Karpas-422 (cell line): ENCODE results near the gene TNFRSF19. TPM values are rescaled to one million over a fixed set of nuclear protein-coding genes. Genes with fewer than 3 reads are reported as not detected.
A peak's percentile ranks its signal among the peaks of the same experiment; 100 is the strongest.

Experiments
- DNase-seq: peaks from one replicate; pipeline ENCODE4 v3.0.0-alpha.2; 2015
- H2AFZ ChIP-seq: fragments of 200-600 bp; sonication (generic); 2 replicates; pipeline ENCODE4 v1.6.1; 2014; ENCODE audit warnings: antibody characterized with exemption, low read length, mixed read lengths
- H3K27ac ChIP-seq: fragments of 200-600 bp; sonication (generic); 2 replicates; pipeline ENCODE4 v1.5.1; 2014; ENCODE audit warnings: mild to moderate bottlenecking, low read length, moderate library complexity
- H3K27me3 ChIP-seq: fragments of 200-600 bp; sonication (generic); 2 replicates; pipeline ENCODE4 v1.6.1; 2014; ENCODE audit warnings: low read length, mixed read lengths
- H3K36me3 ChIP-seq: fragments of 200-600 bp; sonication (generic); 2 replicates; pipeline ENCODE4 v1.6.1; 2014; ENCODE audit warnings: low read length, mixed read lengths; ENCODE audit not compliant: insufficient read depth
- H3K4me1 ChIP-seq: fragments of 200-600 bp; sonication (generic); 2 replicates; pipeline ENCODE4 v1.6.1; 2014; ENCODE audit warnings: mild to moderate bottlenecking, low read length, mixed read lengths
- H3K4me2 ChIP-seq: fragments of 200-600 bp; sonication (generic); 2 replicates; pipeline ENCODE4 v1.6.1; 2014; ENCODE audit warnings: low read length, low read depth, mild to moderate bottlenecking; ENCODE audit not compliant: poor library complexity, severe bottlenecking
- H3K4me3 ChIP-seq: fragments of 200-600 bp; sonication (generic); 2 replicates; pipeline ENCODE4 v1.5.1; 2014; ENCODE audit warnings: mild to moderate bottlenecking, antibody characterized with exemption, low read length, mixed read lengths
- H3K79me2 ChIP-seq: fragments of 200-600 bp; sonication (generic); 2 replicates; pipeline ENCODE4 v1.6.1; 2014; ENCODE audit warnings: mild to moderate bottlenecking, low read length, mixed read lengths
- H3K9ac ChIP-seq: fragments of 200-600 bp; sonication (generic); 2 replicates; pipeline ENCODE4 v1.6.0; 2014; ENCODE audit warnings: low read length
- H3K9me2 ChIP-seq: fragments of 200-600 bp; sonication (generic), shearing (Covaris generic); replicated peaks from 2 replicates; pipeline ENCODE4 v1.6.0; 2014; ENCODE audit warnings: mild to moderate bottlenecking, low read length, moderate library complexity; ENCODE audit not compliant: insufficient read depth
- H3K9me3 ChIP-seq: fragments of 300-700, 200-600 bp; sonication (generic); 2 replicates; pipeline ENCODE4 v1.6.1; 2014; ENCODE audit warnings: low read length, mixed read lengths
- H4K20me1 ChIP-seq: fragments of 200-600 bp; sonication (generic); 2 replicates; pipeline ENCODE4 v1.6.1; 2014; ENCODE audit warnings: mild to moderate bottlenecking, antibody characterized with exemption, low read length, low read depth; ENCODE audit not compliant: insufficient read depth
- total RNA-seq: library from RNA; depleted of rRNA; stranded (reverse); fragments of >200 nt; shearing (Covaris generic); gene quantifications from 2 replicates; pipeline ENCODE4 v1.2.3, GENCODE V29; 2014; ENCODE audit warnings: low replicate concordance

TNFRSF19 gene
- total RNA-seq, 1 experiment from 2014 or later = not detected

- H3K9me2 ChIP-seq = no peaks in the 10 kb centered on the region
- H3K9me3 ChIP-seq = no peaks in the 10 kb centered on the region
- DNase-seq = peak; percentile 11
Measured at GRCh38 chr13:23651439-23651838, 81.2 kb downstream of the TNFRSF19 start.

GRCh38 chr13:23651887-23652286 is 81.7 kb downstream of the TNFRSF19 start:
- H3K79me2 ChIP-seq = no peaks in the 10 kb centered on the region
- H3K4me3 ChIP-seq = no peak overlapping the region
- no peaks in the 10 kb centered on the region for H3K4me1 ChIP-seq
- H4K20me1 ChIP-seq = no peaks in the 10 kb centered on the region
- no peaks in the 10 kb centered on the region for H3K27me3 ChIP-seq
- no peak overlapping the region for H3K4me2 ChIP-seq
- H3K27ac ChIP-seq = no peak overlapping the region
- no peaks in the 10 kb centered on the region for H3K9me2 ChIP-seq
- no peak for DNase-seq
- H3K9me3 ChIP-seq = no peaks in the 10 kb centered on the region
- H3K36me3 ChIP-seq = no peaks in the 10 kb centered on the region
- H3K9ac ChIP-seq = no peak overlapping the region
- H2AFZ ChIP-seq = no peak overlapping the region

More at GRCh38 chr13:23651439-23651838, 81.2 kb downstream of the TNFRSF19 start:
- no peaks in the 10 kb centered on the region for H4K20me1 ChIP-seq
- H3K4me1 ChIP-seq = no peaks in the 10 kb centered on the region
- no peaks in the 10 kb centered on the region for H3K79me2 ChIP-seq
- H3K4me2 ChIP-seq = no peak overlapping the region
- no peak overlapping the region for H2AFZ ChIP-seq
- no peak overlapping the region for H3K27ac ChIP-seq
- no peaks in the 10 kb centered on the region for H3K36me3 ChIP-seq
- no peak overlapping the region for H3K9ac ChIP-seq
- no peak overlapping the region for H3K4me3 ChIP-seq
- no peaks in the 10 kb centered on the region for H3K27me3 ChIP-seq

GRCh38 chr13:23652909-23653726 is 82.9 kb downstream of the TNFRSF19 start:
- H3K27me3 ChIP-seq = no peaks in the 10 kb centered on the region
- H3K27ac ChIP-seq = no peak overlapping the region
- H3K9me2 ChIP-seq = no peaks in the 10 kb centered on the region
- no peak overlapping the region for H3K4me3 ChIP-seq
- DNase-seq = peak; percentile 34
- H3K79me2 ChIP-seq = no peaks in the 10 kb centered on the region
- H3K4me1 ChIP-seq = no peaks in the 10 kb centered on the region
- no peaks in the 10 kb centered on the region for H4K20me1 ChIP-seq
- H2AFZ ChIP-seq = no peak overlapping the region
- no peaks in the 10 kb centered on the region for H3K36me3 ChIP-seq
- H3K4me2 ChIP-seq = no peak overlapping the region
- H3K9ac ChIP-seq = no peak overlapping the region
- no peaks in the 10 kb centered on the region for H3K9me3 ChIP-seq

GRCh38 chr13:23654111-23655110 is 84.2 kb downstream of the TNFRSF19 start:
- H3K9ac ChIP-seq = no peak overlapping the region
- no peaks in the 10 kb centered on the region for H3K9me3 ChIP-seq
- H3K36me3 ChIP-seq = no peaks in the 10 kb centered on the region
- H3K4me2 ChIP-seq = no peak overlapping the region
- peak; percentile 38 for DNase-seq
- H3K4me1 ChIP-seq = no peaks in the 10 kb centered on the region
- H3K27me3 ChIP-seq = no peaks in the 10 kb centered on the region
- no peak overlapping the region for H2AFZ ChIP-seq
- no peaks in the 10 kb centered on the region for H3K79me2 ChIP-seq
- no peaks in the 10 kb centered on the region for H3K9me2 ChIP-seq
- H4K20me1 ChIP-seq = no peaks in the 10 kb centered on the region
- no peak overlapping the region for H3K4me3 ChIP-seq
- no peak overlapping the region for H3K27ac ChIP-seq

GRCh38 chr13:23655321-23655720 is 85.1 kb downstream of the TNFRSF19 start:
- Histone ChIP-seq H2AFZ (no peak overlapping the region), H3K27ac (no peak overlapping the region), H3K27me3 (no peaks in the 10 kb centered on the region), H3K36me3 (no peaks in the 10 kb centered on the region), H4K20me1 (no peaks in the 10 kb centered on the region), H3K4me2 (no peak overlapping the region), H3K9me3 (no peaks in the 10 kb centered on the region), H3K79me2 (no peaks in the 10 kb centered on the region), H3K9ac (no peak overlapping the region), H3K4me1 (no peaks in the 10 kb centered on the region), H3K4me3 (no peak overlapping the region), H3K9me2 (no peaks in the 10 kb centered on the region)
- DNase-seq = no peak

GRCh38 chr13:23656637-23657371 is 86.6 kb downstream of the TNFRSF19 start:
- H3K27me3 ChIP-seq = no peaks in the 10 kb centered on the region
- H3K79me2 ChIP-seq = no peaks in the 10 kb centered on the region
- no peaks in the 10 kb centered on the region for H3K9me3 ChIP-seq
- peak; percentile 16 for DNase-seq
- H4K20me1 ChIP-seq = no peaks in the 10 kb centered on the region
- H3K9me2 ChIP-seq = no peaks in the 10 kb centered on the region
- no peaks in the 10 kb centered on the region for H3K4me1 ChIP-seq
- H3K4me2 ChIP-seq = no peak overlapping the region
- no peak overlapping the region for H2AFZ ChIP-seq
- H3K36me3 ChIP-seq = no peaks in the 10 kb centered on the region
- H3K4me3 ChIP-seq = no peak overlapping the region
- no peak overlapping the region for H3K27ac ChIP-seq
- H3K9ac ChIP-seq = no peak overlapping the region

- no peak for DNase-seq
- no peak overlapping the region for H3K4me3 ChIP-seq
- H3K79me2 ChIP-seq = no peaks in the 10 kb centered on the region
- H3K9me2 ChIP-seq = no peaks in the 10 kb centered on the region
- no peak overlapping the region for H3K4me2 ChIP-seq
- no peaks in the 10 kb centered on the region for H4K20me1 ChIP-seq
- no peaks in the 10 kb centered on the region for H3K4me1 ChIP-seq
- H3K9me3 ChIP-seq = no peaks in the 10 kb centered on the region
- H3K27ac ChIP-seq = no peak overlapping the region
- H3K9ac ChIP-seq = no peak overlapping the region
- H2AFZ ChIP-seq = no peak overlapping the region
- no peaks in the 10 kb centered on the region for H3K27me3 ChIP-seq
- H3K36me3 ChIP-seq = no peaks in the 10 kb centered on the region
Measured at GRCh38 chr13:23658929-23659541, 88.8 kb downstream of the TNFRSF19 start.
